GM12873 (cell line): Measurements from ENCODE around the gene ATP8A1.

ENCODE experiments used
- CTCF ChIP-seq: IDR thresholded peaks from 2 replicates; pipeline ENCODE4 v1.5.1; 2012; ENCODE audit warnings: low read depth, mild to moderate bottlenecking, moderate library complexity, low read length, control low read depth; ENCODE audit not compliant: insufficient read depth; ENCODE audit errors: missing control alignments

ATP8A1 gene

GRCh38 chr4:42464550-42465094 lies 192.3 kb downstream of the ATP8A1 start:
- no peak for TF ChIP-seq CTCF

GRCh38 chr4:42460043-42460442 lies 196.9 kb downstream of the ATP8A1 start:
- TF ChIP-seq CTCF = no peak

GRCh38 chr4:42458657-42459056 lies 198.2 kb downstream of the ATP8A1 start:
- no peak for TF ChIP-seq CTCF

GRCh38 chr4:42454755-42455420 lies 202.0 kb downstream of the ATP8A1 start:
- TF ChIP-seq CTCF = no peak

GRCh38 chr4:42453612-42454011 lies 203.3 kb downstream of the ATP8A1 start:
- TF ChIP-seq CTCF = no peak

- TF ChIP-seq CTCF = no peak
Measured at GRCh38 chr4:42452823-42453222, 204.1 kb downstream of the ATP8A1 start.

- no peak for TF ChIP-seq CTCF
Measured at GRCh38 chr4:42446823-42447222, 210.1 kb downstream of the ATP8A1 start.

- TF ChIP-seq CTCF = no peak
Measured at GRCh38 chr4:42445038-42445437, 211.9 kb downstream of the ATP8A1 start.
